RCC 7860 (cell line): ENCODE results near the gene DAGLA.

Experiments used
- DNase-seq: peaks from one replicate; pipeline ENCODE4 v3.0.0-alpha.2; 2015; ENCODE audit warnings: low spot score
- FAIRE-seq: peaks from 2 replicates; lab custom pipeline; 2012; peaks lifted over from hg19 to GRCh38; lab: Jason Lieb, UNC

DAGLA gene

GRCh38 chr11:61793083-61793828 lies 113.1 kb downstream of the DAGLA start:
- FAIRE-seq (no peak), DNase-seq (no peak)

GRCh38 chr11:61793829-61794204 lies 113.6 kb downstream of the DAGLA start:
- DNase-seq, result no peak
- no peak for FAIRE-seq

- DNase-seq (no peak), FAIRE-seq (no peak)
These were observed 114.4 kb downstream of the DAGLA start for GRCh38 chr11:61794579-61794978.

- no peak for DNase-seq
- FAIRE-seq, result no peak
These were observed 115.3 kb downstream of the DAGLA start for GRCh38 chr11:61795459-61795858.

GRCh38 chr11:61795876-61796526 lies 115.8 kb downstream of the DAGLA start:
- DNase-seq, result no peak

More at GRCh38 chr11:61795876-61796526, 115.8 kb downstream of the DAGLA start:
- FAIRE-seq, result no peak
